HFFc6 (cell line): Measurements from ENCODE around the gene EHD3. TPM values are rescaled to one million over a fixed set of nuclear protein-coding genes. Genes with fewer than 3 reads are reported as not detected.

Experiments used
- DNase-seq: peaks from one replicate; pipeline ENCODE4 v3.0.0-alpha.2; 2018
- H3K27ac Mint-ChIP-seq: 2 replicates; pipeline ENCODE4 v1.8.0; 2020; ENCODE audit warnings: mild to moderate bottlenecking, mixed read lengths
- H3K27me3 Mint-ChIP-seq: 2 replicates; pipeline ENCODE4 v1.8.0; 2021; ENCODE audit warnings: mild to moderate bottlenecking, moderate library complexity, mixed read lengths; ENCODE audit not compliant: insufficient read depth
- H3K36me3 Mint-ChIP-seq: 2 replicates; pipeline ENCODE4 v1.8.0; 2021; ENCODE audit warnings: low read depth, mixed read lengths
- H3K4me1 Mint-ChIP-seq: 2 replicates; pipeline ENCODE4 v1.8.0; 2020; ENCODE audit warnings: low read depth, mixed read lengths
- H3K4me3 Mint-ChIP-seq: 2 replicates; pipeline ENCODE4 v1.8.0; 2020; ENCODE audit warnings: mild to moderate bottlenecking, moderate library complexity, mixed read lengths
- H3K9me3 Mint-ChIP-seq: 2 replicates; pipeline ENCODE4 v1.8.0; 2020; ENCODE audit warnings: mild to moderate bottlenecking, mixed read lengths
- CTCF ChIP-seq: fragments of 200-600 bp; sonication (generic); IDR thresholded peaks from 2 replicates; pipeline ENCODE4 v1.5.0; 2021; ENCODE audit warnings: antibody characterized with exemption, mild to moderate bottlenecking
- total RNA-seq, 6 experiments: library from RNA; stranded (reverse); fragmentation: NEBNext Ultra II Directional; extraction: Animal tissue kit (Norgen Biotek cat#: 25700); gene quantifications; 2 replicates in 1 of 6; 3 replicates in 5 of 6; pipeline ENCODE4 v1.2.3, GENCODE V29; 2021

EHD3 gene
- total RNA-seq, 6 experiments from 2014 or later = 49.6 to 70.6 (median 62.0) TPM

GRCh38 chr2:31204783-31205182 lies 29.2 kb upstream of the EHD3 start:
- TF ChIP-seq CTCF = no peak
- H3K27me3 Mint-ChIP-seq = peaks cover 9% of the 10 kb centered on the region

GRCh38 chr2:31205186-31205585 lies 28.8 kb upstream of the EHD3 start:
- Mint-ChIP-seq H3K27me3 (peaks cover 9% of the 10 kb centered on the region), H3K36me3 (no peaks in the 10 kb centered on the region), H3K27ac (no peak overlapping the region), H3K4me1 (no peaks in the 10 kb centered on the region), H3K9me3 (no peaks in the 10 kb centered on the region), H3K4me3 (no peak overlapping the region)
- TF ChIP-seq CTCF = no peak
- no peak for DNase-seq

More at GRCh38 chr2:31204783-31205182, 29.2 kb upstream of the EHD3 start:
- Mint-ChIP-seq H3K4me3 (no peak overlapping the region), H3K9me3 (no peaks in the 10 kb centered on the region), H3K4me1 (no peaks in the 10 kb centered on the region), H3K27ac (no peak overlapping the region), H3K36me3 (no peaks in the 10 kb centered on the region)
- no peak for DNase-seq

GRCh38 chr2:31205613-31206012 lies 28.3 kb upstream of the EHD3 start:
- Mint-ChIP-seq H3K27ac (no peak overlapping the region), H3K9me3 (no peaks in the 10 kb centered on the region), H3K4me3 (no peak overlapping the region), H3K4me1 (no peaks in the 10 kb centered on the region), H3K27me3 (peaks cover 9% of the 10 kb centered on the region), H3K36me3 (no peaks in the 10 kb centered on the region)
- TF ChIP-seq CTCF = no peak
- DNase-seq = no peak

- no peak for TF ChIP-seq CTCF
- Mint-ChIP-seq H3K36me3 (no peaks in the 10 kb centered on the region), H3K4me1 (no peaks in the 10 kb centered on the region), H3K27ac (no peak overlapping the region), H3K4me3 (no peak overlapping the region), H3K9me3 (no peaks in the 10 kb centered on the region), H3K27me3 (peaks cover 9% of the 10 kb centered on the region)
- no peak for DNase-seq
Observed at GRCh38 chr2:31207790-31208189, 26.2 kb upstream of the EHD3 start.

- no peak for DNase-seq
- no peak for TF ChIP-seq CTCF
- Mint-ChIP-seq H3K27me3 (peaks cover 9% of the 10 kb centered on the region), H3K36me3 (no peaks in the 10 kb centered on the region), H3K9me3 (no peaks in the 10 kb centered on the region), H3K4me3 (no peak overlapping the region), H3K4me1 (no peaks in the 10 kb centered on the region), H3K27ac (no peak overlapping the region)
Observed at GRCh38 chr2:31208240-31208639, 25.7 kb upstream of the EHD3 start.
